HepG2 (cell line): ENCODE data around the gene KCTD6. TPM values are rescaled to one million over a fixed set of nuclear protein-coding genes. Genes with fewer than 3 reads are reported as not detected.
A peak's percentile ranks its signal among the peaks of the same experiment; 100 is the strongest.

Source experiments
- AGO2 ChIP-seq: fragments of 200-400 bp; formaldehyde crosslinking; optimal IDR thresholded peaks from 2 replicates; pipeline ENCODE3; 2017; ENCODE audit warnings: mild to moderate bottlenecking, low read depth, low read length, moderate library complexity
- AHR ChIP-seq: IDR thresholded peaks from 2 replicates; pipeline ENCODE4 v1.6.1; 2018; ENCODE audit warnings: missing genetic modification reagents, missing compliant biosample characterization
- ARNT2 ChIP-seq: sonication (generic); formaldehyde crosslinking; IDR thresholded peaks from 2 replicates; pipeline ENCODE4 v1.8.0; 2022; ENCODE audit warnings: mild to moderate bottlenecking, low read depth, missing genetic modification reagents, moderate library complexity
- CCAR2 ChIP-seq: fragments of 200-400 bp; formaldehyde crosslinking; optimal IDR thresholded peaks from 2 replicates; pipeline ENCODE3; 2018; ENCODE audit warnings: low read depth, mild to moderate bottlenecking, low read length, moderate library complexity
- CEBPB ChIP-seq: IDR thresholded peaks from 2 replicates; pipeline ENCODE4 v1.6.1; 2011; ENCODE audit warnings: low read depth, low read length, improper control_type of control experiment, borderline replicate concordance
- DR1 ChIP-seq: sonication (generic); formaldehyde crosslinking; IDR thresholded peaks from 2 replicates; pipeline ENCODE4 v1.8.0; 2021; ENCODE audit warnings: mild to moderate bottlenecking, missing genetic modification reagents, inconsistent platforms
- NAIF1 ChIP-seq: sonication (generic); formaldehyde crosslinking; IDR thresholded peaks from 2 replicates; pipeline ENCODE4 v1.5.0; 2020; ENCODE audit warnings: mild to moderate bottlenecking, missing genetic modification reagents, borderline replicate concordance
- ONECUT2 ChIP-seq: sonication (generic); formaldehyde crosslinking; IDR thresholded peaks from 2 replicates; pipeline ENCODE4 v1.4.0; 2020; ENCODE audit warnings: missing genetic modification reagents
- RFX1 ChIP-seq: fragments of 450-650 bp; IDR thresholded peaks from 2 replicates; pipeline ENCODE4 v1.6.1; 2017
- SSRP1 ChIP-seq: IDR thresholded peaks from 2 replicates; pipeline ENCODE4 v1.6.1; 2016; ENCODE audit warnings: control low read depth
- TBP ChIP-seq: sonication (generic); formaldehyde crosslinking; IDR thresholded peaks from 2 replicates; pipeline ENCODE4 v1.5.0; 2020; ENCODE audit warnings: missing genetic modification reagents
- ZBTB4 ChIP-seq: sonication (generic); formaldehyde crosslinking; IDR thresholded peaks from 2 replicates; pipeline ENCODE4 v1.4.0; 2020; ENCODE audit warnings: missing genetic modification reagents, mild to moderate bottlenecking, borderline replicate concordance
- ZNF138 ChIP-seq: sonication (generic); formaldehyde crosslinking; IDR thresholded peaks from 2 replicates; pipeline ENCODE4 v1.5.0; 2020; ENCODE audit warnings: mild to moderate bottlenecking, low read depth, missing genetic modification reagents
- ZNF224 ChIP-seq: sonication (generic); formaldehyde crosslinking; IDR thresholded peaks from 2 replicates; pipeline ENCODE4 v1.5.0; 2020; ENCODE audit warnings: mild to moderate bottlenecking, missing genetic modification reagents
- ZNF260 ChIP-seq: sonication (generic); formaldehyde crosslinking; IDR thresholded peaks from 2 replicates; pipeline ENCODE4 v1.4.0; 2020; ENCODE audit warnings: missing genetic modification reagents, low read depth, mild to moderate bottlenecking, borderline replicate concordance
- ZNF460 ChIP-seq: sonication (generic); formaldehyde crosslinking; IDR thresholded peaks from 2 replicates; pipeline ENCODE4 v1.5.1; 2020; ENCODE audit warnings: missing genetic modification reagents, mild to moderate bottlenecking, borderline replicate concordance
- ZNF562 ChIP-seq: sonication (generic); formaldehyde crosslinking; IDR thresholded peaks from 2 replicates; pipeline ENCODE4 v1.8.0; 2022; ENCODE audit warnings: missing genetic modification reagents, borderline replicate concordance
- ZNF773 ChIP-seq: sonication (generic); formaldehyde crosslinking; IDR thresholded peaks from 2 replicates; pipeline ENCODE4 v1.4.0; 2020; ENCODE audit warnings: missing genetic modification reagents, borderline replicate concordance
- ZNF792 ChIP-seq: IDR thresholded peaks from 2 replicates; pipeline ENCODE4 v1.6.1; 2016
- ZNF816 ChIP-seq: sonication (generic); formaldehyde crosslinking; IDR thresholded peaks from 2 replicates; pipeline ENCODE4 v1.8.0; 2022; ENCODE audit warnings: missing genetic modification reagents, mild to moderate bottlenecking, borderline replicate concordance
- ZSCAN30 ChIP-seq: sonication (generic); formaldehyde crosslinking; IDR thresholded peaks from 2 replicates; pipeline ENCODE4 v1.5.0; 2020; ENCODE audit warnings: mild to moderate bottlenecking, missing genetic modification reagents
- polyA plus RNA-seq, 8 experiments: library from polyadenylated mRNA; depleted of rRNA in 3 of 8; stranded (reverse) in 7 of 8; unstranded in 1 of 8; fragments of >200 nt; fragmentation: Illumina TruSeq in 4 of 8; extraction: Trizol in 4 of 8; gene quantifications; 2 replicates each; pipeline versions ENCODE4 v1.2.1 to v1.2.3, GENCODE V29; 2011 to 2016; ENCODE audit warnings: low read depth in 4 of 8, missing spikeins in 1 of 8, mixed read lengths in 1 of 8; ENCODE audit not compliant: insufficient read depth in 1 of 8
- total RNA-seq, 5 experiments: library from RNA; depleted of rRNA; stranded (reverse); fragments of >200 nt; fragmentation: Illumina TruSeq; extraction: Trizol; gene quantifications; 2 replicates each; pipeline ENCODE4 v1.2.3, GENCODE V29; 2016; ENCODE audit warnings: low read depth in 1 of 5
- TF ChIP-seq, protein P1 (sequence below): sonication (generic); formaldehyde crosslinking; IDR thresholded peaks from 2 replicates; pipeline ENCODE4 v1.4.0; 2020; ENCODE audit warnings: missing genetic modification reagents
- TF ChIP-seq, protein P2 (sequence below): sonication (generic); formaldehyde crosslinking; IDR thresholded peaks from 2 replicates; pipeline ENCODE4 v1.8.1; 2023; ENCODE audit warnings: mild to moderate bottlenecking, missing genetic modification reagents

The KCTD6 gene
- total and polyA plus RNA-seq, 2 of the 13 experiments (the other 11 are each of a cell fraction or from before 2014, with no cell fraction given) = 13.4 to 14.2 TPM

GRCh38 chr3:58471025-58471887 is 20.6 kb upstream of the KCTD6 start (continued):
- TF ChIP-seq, protein P1, sequence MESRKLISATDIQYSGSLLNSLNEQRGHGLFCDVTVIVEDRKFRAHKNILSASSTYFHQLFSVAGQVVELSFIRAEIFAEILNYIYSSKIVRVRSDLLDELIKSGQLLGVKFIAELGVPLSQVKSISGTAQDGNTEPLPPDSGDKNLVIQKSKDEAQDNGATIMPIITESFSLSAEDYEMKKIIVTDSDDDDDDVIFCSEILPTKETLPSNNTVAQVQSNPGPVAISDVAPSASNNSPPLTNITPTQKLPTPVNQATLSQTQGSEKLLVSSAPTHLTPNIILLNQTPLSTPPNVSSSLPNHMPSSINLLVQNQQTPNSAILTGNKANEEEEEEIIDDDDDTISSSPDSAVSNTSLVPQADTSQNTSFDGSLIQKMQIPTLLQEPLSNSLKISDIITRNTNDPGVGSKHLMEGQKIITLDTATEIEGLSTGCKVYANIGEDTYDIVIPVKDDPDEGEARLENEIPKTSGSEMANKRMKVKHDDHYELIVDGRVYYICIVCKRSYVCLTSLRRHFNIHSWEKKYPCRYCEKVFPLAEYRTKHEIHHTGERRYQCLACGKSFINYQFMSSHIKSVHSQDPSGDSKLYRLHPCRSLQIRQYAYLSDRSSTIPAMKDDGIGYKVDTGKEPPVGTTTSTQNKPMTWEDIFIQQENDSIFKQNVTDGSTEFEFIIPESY (CRISPR knock-in tag) = no peak
- TF ChIP-seq ZBTB4 (CRISPR knock-in tag) = no peak
- no peak for TF ChIP-seq AHR
- peak; percentile 84; the same call in 1 of the 2 replicates for TF ChIP-seq ZNF224 (CRISPR knock-in tag)
- peak; percentile 98 for TF ChIP-seq CEBPB
- no peak for TF ChIP-seq ZNF773 (CRISPR knock-in tag)
- TF ChIP-seq CCAR2 = no peak
- 0 out of 2 replicates have a peak, but pooled peaks have one; percentile 41 for TF ChIP-seq ZNF138 (CRISPR knock-in tag)
- TF ChIP-seq DR1 (CRISPR knock-in tag) = peak; percentile 39; the same call in 1 of the 2 replicates
- TF ChIP-seq, protein P2, sequence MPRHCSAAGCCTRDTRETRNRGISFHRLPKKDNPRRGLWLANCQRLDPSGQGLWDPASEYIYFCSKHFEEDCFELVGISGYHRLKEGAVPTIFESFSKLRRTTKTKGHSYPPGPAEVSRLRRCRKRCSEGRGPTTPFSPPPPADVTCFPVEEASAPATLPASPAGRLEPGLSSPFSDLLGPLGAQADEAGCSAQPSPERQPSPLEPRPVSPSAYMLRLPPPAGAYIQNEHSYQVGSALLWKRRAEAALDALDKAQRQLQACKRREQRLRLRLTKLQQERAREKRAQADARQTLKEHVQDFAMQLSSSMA (CRISPR knock-in tag) = no peak
- 0 out of 2 replicates have a peak, but pooled peaks have one; percentile 29 for TF ChIP-seq ONECUT2 (CRISPR knock-in tag)
- no peak for TF ChIP-seq RFX1
- no peak for TF ChIP-seq ZNF460 (CRISPR knock-in tag)
- TF ChIP-seq SSRP1 (CRISPR knock-in tag) = no peak
- no peak for TF ChIP-seq TBP
- TF ChIP-seq ZSCAN30 (CRISPR knock-in tag) = no peak
- peak; percentile 50; the same call in 1 of the 2 replicates for TF ChIP-seq ZNF792 (CRISPR knock-in tag)
- TF ChIP-seq ZNF562 = no peak
- TF ChIP-seq ZNF816 = no peak
- TF ChIP-seq ARNT2 = 0 out of 2 replicates have a peak, but pooled peaks have one; percentile 70
- TF ChIP-seq ZNF260 (CRISPR knock-in tag) = no peak
- TF ChIP-seq NAIF1 (CRISPR knock-in tag) = no peak
- no peak for TF ChIP-seq AGO2
